ENCODE results near the gene SPDYE2B.
"Not testable (repeated sequence)": the region's sequence is repeated elsewhere in the genome, so short reads cannot be mapped to it uniquely, and the experiment has no call there.

The SPDYE2B gene

DNA sequence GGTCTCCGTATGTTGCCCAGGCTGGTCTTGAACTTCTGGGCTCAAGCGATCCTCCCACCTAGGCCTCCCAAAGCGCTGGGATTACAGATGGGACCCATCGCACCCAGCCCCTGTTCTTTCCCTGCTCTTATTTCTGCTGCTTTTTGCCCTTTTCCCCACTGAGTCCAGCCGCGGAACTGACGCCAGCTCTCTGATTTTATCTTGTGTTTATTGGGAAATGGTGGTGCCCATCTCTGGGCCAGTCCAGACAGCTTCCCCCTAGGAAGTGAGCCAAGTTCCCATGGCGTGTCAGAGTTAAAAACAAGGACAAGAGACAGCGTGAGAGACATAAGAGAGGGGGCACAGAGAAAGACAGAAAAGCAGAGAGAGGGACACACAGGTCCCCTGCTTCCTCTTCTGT lies 19.5 kb upstream of the SPDYE2B start:
- not testable (repeated sequence) for H3K36me3 Mint-ChIP-seq, H3K4me3 Mint-ChIP-seq, H3K9me3 Mint-ChIP-seq, H3K4me1 Mint-ChIP-seq, H3K27ac Mint-ChIP-seq, H3K27me3 Mint-ChIP-seq

DNA sequence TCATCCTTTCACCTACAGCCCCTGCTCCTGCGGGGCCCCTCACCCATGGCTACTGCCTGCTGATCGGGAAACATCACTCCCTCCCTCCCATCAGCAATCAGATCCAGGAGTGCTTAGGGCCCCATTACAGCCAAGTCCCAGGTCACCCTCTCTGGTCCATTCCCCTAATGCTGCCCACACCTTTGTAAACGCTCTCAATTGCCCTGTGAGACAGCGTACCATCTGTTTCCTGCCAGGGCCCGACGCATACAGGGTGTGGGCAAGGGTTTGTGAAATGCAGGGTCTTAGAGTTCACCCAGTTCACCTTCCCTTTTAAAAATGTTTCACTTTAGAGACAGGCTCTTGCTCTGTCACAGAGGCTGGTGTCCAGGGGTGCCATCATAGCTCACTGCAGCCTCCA lies 15.8 kb upstream of the SPDYE2B start:
- H3K4me1 Mint-ChIP-seq, H3K27ac Mint-ChIP-seq, H3K36me3 Mint-ChIP-seq, H3K9me3 Mint-ChIP-seq, H3K27me3 Mint-ChIP-seq, H3K4me3 Mint-ChIP-seq: not testable (repeated sequence)

DNA sequence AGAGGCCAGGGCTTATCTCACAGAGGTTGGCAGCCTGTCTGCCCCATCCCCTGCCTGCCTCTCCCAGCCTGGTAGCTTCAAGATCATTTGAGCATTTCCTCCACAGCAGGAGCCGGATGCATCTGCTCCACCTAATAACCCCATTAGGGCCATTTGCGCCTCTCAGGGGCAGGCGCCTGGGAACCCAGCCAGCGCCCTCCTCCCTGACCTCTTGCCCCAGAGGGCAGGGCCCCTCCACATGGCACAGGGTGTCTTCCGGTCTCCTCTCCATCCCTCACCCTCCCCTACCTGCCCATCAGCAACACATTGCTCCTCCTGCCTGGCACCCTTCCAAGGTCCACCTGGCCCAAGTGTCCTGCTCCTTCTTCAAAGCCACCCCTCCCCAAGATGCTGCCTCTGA lies 14.8 kb upstream of the SPDYE2B start:
- not testable (repeated sequence) for H3K36me3 Mint-ChIP-seq, H3K9me3 Mint-ChIP-seq, H3K27me3 Mint-ChIP-seq, H3K4me1 Mint-ChIP-seq, H3K4me3 Mint-ChIP-seq, H3K27ac Mint-ChIP-seq

DNA sequence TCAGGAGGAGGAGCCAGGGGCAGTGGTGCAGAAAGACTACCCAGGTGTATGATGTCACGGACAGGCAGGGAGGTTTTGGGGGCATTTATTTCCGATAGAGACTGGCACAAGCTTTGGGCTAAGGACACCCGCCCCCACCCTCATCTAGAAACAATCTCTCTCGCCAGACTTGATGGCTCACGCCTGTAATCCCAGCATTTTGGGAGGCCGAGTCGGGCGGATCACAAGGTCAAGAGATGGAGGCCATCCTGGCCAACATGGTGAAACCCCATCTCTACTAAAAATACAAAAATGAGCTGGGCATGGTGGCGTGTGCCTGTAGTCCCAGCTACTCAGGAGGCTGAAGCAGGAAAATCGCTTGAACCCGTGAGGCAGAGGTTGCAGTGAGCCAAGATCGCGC lies 13.2 kb upstream of the SPDYE2B start:
- H3K27ac Mint-ChIP-seq, H3K27me3 Mint-ChIP-seq, H3K4me1 Mint-ChIP-seq, H3K4me3 Mint-ChIP-seq, H3K36me3 Mint-ChIP-seq, H3K9me3 Mint-ChIP-seq: not testable (repeated sequence)

DNA sequence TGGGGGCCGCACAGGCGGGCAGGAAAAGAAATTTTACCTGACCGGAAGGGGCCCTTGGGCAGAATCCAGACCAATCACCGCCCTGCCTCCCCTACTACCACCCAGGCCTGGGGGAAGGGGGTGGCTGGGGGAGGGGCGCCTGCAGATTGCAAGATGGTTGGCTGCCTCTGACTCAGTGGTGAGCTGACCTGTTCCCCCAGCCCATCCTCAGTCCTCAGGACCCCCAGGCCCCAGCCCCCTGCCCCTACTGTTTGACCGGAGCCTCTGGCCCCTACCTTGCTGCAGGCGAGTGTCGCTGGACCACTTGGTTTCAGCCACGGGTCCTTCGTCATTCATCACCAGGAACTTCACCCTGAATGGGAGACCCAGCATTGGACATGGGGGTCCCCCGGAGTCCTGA lies 11.3 kb upstream of the SPDYE2B start:
- not testable (repeated sequence) for H3K4me3 Mint-ChIP-seq, H3K36me3 Mint-ChIP-seq, H3K27ac Mint-ChIP-seq, H3K27me3 Mint-ChIP-seq, H3K9me3 Mint-ChIP-seq, H3K4me1 Mint-ChIP-seq

DNA sequence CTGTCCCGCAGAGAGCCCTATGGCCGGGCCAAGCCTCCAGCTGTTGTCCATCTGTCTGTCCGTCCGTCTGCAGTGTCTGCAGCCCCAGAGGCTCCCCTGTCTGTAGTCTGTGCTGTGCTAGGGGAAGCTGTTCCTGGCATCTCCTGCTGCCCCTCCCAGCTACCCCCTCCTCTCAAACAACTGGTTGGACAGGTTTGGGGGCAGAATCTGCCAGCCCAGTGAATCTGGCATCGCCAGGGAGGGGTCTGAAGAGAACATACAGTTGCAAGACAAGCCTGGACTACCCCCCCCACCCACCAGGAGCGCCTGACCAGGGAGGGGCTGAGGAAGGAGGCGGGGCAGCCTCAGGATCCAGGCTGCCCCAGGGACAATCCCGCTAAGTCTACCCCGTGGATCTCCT lies 7.4 kb upstream of the SPDYE2B start, which contains the start of gene UPK3BL1:
Gene UPK3BL1, minus strand, starts transcription at position 101 of the 400 bp plus-strand sequence. Its CDS starts 50 bp downstream, at position 51.
- not testable (repeated sequence) for H3K4me1 Mint-ChIP-seq, H3K27me3 Mint-ChIP-seq, H3K9me3 Mint-ChIP-seq, H3K4me3 Mint-ChIP-seq, H3K27ac Mint-ChIP-seq, H3K36me3 Mint-ChIP-seq

DNA sequence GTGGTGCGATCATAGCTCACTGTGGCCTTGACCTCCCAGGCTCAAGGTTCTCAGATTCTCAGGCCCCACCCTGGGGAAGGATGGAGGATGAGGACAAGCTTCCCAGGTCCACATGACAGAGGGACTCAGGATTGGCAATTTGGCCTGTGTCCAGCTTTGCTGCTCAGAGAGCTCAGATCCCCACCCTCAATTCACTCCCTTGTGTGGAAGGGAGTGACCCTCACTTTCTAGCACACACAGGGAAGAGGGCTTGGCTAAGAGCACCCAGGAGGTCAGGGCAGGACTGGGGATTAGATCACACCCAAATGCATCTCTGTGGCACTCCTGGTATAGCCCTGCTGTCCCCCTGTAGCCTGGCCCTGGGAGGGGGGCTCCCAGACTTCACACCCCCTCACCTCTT lies 6.7 kb upstream of the SPDYE2B start:
- not testable (repeated sequence) for H3K27me3 Mint-ChIP-seq, H3K27ac Mint-ChIP-seq, H3K4me1 Mint-ChIP-seq, H3K4me3 Mint-ChIP-seq, H3K36me3 Mint-ChIP-seq, H3K9me3 Mint-ChIP-seq

DNA sequence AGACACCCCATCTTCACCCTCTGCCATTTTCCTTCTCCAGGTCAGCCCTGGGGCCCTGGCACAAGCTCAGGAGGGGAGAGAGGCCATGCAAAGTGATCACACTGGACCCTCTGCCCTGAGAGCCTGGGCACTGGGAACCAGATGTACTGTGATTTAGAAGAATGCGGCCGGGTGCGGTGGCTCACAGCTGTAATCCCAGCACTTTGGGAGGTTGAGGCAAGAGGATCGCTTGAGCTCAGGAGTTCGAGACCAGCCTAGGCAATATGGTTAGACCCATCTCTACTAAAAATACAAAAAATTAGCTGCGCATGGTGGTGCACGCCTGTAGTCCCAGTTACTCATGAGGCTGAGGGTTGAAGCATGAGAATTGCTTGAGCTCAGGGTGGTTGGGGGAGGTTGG lies 2.3 kb upstream of the SPDYE2B start:
- not testable (repeated sequence) for H3K27ac Mint-ChIP-seq, H3K36me3 Mint-ChIP-seq, H3K4me3 Mint-ChIP-seq, H3K27me3 Mint-ChIP-seq, H3K9me3 Mint-ChIP-seq, H3K4me1 Mint-ChIP-seq

DNA sequence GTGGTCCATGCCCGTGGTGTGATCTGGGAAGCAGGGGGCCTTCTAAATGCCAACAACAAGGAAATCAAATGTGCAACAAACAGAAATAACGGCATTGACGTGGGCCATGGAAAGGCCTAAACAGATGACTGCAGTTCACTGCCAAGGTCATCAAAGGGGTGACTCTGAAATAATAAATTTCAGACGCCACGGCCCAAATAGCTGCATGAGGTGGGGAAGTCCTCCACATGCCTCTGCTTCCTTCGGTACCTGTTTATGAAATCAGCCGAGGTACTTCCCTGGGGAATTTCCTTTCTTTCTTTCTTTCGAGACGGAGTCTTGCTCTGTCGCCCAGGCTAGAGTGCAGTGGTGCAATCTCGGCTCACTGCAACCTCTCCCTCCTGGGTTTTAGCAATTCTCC lies 14.6 kb downstream of the SPDYE2B start:
- H3K4me1 Mint-ChIP-seq, H3K36me3 Mint-ChIP-seq, H3K9me3 Mint-ChIP-seq, H3K4me3 Mint-ChIP-seq, H3K27ac Mint-ChIP-seq, H3K27me3 Mint-ChIP-seq: not testable (repeated sequence)

DNA sequence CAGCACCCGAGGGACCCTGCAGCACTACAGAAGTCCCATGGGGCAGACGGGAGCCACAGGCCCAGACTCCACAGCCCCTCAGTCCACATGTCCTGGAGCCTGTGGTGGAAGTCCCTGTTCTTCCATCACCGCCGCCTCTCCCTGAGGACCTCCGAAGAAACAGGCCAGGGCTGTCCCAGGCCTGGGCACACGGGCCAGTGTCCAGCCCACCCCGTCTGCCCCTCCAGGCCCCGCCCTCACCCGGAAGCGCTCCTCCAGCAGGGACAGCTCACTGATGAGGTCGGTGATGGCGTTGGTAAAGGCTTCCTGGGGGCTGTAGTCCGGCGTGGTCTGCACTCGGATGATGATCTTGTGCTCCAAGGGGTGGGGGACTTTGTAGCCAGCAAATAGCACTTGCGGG lies 16.7 kb downstream of the SPDYE2B start:
- H3K4me3 Mint-ChIP-seq: not testable (repeated sequence)

DNA sequence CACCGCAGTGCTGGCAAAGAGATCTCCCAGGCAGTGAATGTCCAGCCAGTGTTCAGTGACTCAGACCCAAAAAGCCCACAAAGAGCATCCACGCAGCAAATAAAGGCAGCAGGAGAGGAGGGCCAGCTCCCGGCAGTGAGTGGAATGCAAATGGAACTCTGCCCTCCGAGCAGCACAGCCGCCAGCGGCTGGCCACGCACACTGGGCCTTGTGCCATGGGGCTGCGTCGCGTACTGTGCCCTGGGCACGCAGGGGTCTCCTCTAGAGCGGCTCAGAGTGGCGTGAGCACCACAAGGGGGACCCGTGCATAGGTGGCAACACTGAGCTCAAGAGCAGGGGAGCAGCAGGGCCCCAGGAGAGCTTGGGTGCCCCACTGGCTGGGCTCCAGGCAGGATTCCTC lies 17.4 kb downstream of the SPDYE2B start:
- H3K4me1 Mint-ChIP-seq, H3K27ac Mint-ChIP-seq, H3K9me3 Mint-ChIP-seq, H3K27me3 Mint-ChIP-seq, H3K36me3 Mint-ChIP-seq, H3K4me3 Mint-ChIP-seq: not testable (repeated sequence)

More for the DNA sequence above, 16.7 kb downstream of the SPDYE2B start:
- not testable (repeated sequence) for H3K4me1 Mint-ChIP-seq, H3K36me3 Mint-ChIP-seq, H3K27ac Mint-ChIP-seq, H3K27me3 Mint-ChIP-seq, H3K9me3 Mint-ChIP-seq

DNA sequence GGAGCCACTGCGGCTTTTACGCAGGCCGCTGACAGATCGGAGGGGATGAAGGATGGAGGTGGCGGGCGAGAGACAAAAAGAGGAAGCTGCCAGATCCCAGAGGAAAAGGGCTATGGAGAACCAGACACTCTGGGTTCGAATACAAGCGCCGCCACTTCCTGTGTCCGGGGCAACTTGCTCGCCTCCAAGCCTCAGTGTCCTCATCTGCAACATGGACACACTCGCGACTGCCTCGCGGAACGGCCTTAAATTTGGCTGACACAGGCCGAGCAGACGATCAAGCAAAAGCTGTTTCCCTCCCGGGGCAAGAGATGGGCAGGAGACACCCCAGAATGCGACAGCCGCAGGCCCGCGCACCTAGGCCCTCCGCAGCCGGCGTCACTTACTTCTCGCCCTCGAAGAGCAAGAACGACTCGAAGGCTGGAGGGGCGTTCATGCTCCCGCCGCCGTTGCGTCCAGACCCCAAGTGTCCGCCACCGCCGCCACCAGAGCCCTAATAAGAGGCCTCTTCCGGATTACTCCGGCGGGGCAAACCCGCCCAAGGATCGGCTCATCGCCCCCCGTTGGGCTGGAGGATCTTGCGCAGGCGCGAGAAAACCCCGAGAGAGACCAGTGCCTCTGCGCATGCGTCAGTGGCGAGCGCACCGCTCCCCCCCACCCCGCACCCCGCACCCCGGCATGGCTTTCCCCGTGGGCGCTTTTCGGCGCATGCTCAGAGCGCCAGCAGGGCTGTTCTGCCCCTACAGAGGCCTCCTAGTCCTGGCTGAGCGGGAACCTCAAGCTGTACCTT lies 21.2 kb downstream of the SPDYE2B start, which contains the start of gene POLR2J2:
Gene POLR2J2, minus strand, starts transcription at position 498 of the 790 bp plus-strand sequence. Its CDS starts 62 bp downstream, at position 436.
- H3K27me3 Mint-ChIP-seq, H3K9me3 Mint-ChIP-seq, H3K36me3 Mint-ChIP-seq, H3K27ac Mint-ChIP-seq, H3K4me1 Mint-ChIP-seq, H3K4me3 Mint-ChIP-seq: not testable (repeated sequence)

DNA sequence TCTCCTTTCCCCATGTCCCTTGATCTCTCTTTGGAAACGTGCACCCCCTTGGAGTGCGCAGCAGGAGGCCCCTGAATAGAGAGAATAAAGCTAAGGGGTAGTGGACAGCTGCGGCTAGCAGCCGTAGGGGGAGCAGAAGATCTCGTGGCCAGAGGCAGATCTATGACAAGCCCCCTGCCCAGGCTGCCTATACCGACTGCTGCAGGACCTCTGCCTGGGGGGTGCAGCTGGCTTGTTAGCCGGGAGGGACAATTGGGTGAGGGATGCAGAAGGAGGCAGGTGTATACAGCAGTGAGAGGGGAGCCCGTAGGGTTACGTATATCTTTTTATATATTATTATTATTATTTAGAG lies 21.8 kb downstream of the SPDYE2B start:
- not testable (repeated sequence) for H3K27ac Mint-ChIP-seq

DNA sequence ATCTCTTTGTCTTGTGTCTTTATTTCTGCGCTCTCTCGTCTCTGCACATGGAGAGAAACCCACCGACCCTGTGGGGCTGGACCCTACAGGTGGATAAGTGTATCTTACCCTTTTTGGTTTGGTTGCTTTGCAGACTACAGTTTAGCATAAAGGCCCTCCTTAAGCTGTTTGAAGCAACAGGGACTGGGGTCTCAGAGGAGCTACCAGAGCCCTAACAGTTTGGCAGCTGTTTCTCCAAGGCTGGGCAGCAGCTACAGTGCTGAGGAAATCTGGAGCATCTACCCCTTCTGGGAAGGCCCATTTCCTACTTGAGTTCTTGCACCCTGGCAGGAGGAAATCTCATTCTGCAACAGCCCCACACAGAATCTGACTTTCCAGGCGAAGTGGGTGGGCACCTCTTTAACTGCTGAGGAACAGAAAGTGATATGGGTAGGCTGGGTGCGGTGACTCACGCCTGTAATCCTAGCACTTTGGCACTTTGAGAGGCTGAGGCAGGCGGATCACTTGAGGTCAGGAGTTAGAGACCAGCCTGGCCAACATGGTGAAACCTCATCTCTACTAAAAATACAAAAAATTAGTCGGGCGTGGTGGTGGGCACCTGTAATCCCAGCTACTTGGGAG lies 23.4 kb downstream of the SPDYE2B start:
- H3K27ac Mint-ChIP-seq, H3K27me3 Mint-ChIP-seq, H3K9me3 Mint-ChIP-seq: not testable (repeated sequence)

More for the DNA sequence above, 21.8 kb downstream of the SPDYE2B start:
- H3K36me3 Mint-ChIP-seq, H3K27me3 Mint-ChIP-seq, H3K4me1 Mint-ChIP-seq, H3K4me3 Mint-ChIP-seq, H3K9me3 Mint-ChIP-seq: not testable (repeated sequence)

DNA sequence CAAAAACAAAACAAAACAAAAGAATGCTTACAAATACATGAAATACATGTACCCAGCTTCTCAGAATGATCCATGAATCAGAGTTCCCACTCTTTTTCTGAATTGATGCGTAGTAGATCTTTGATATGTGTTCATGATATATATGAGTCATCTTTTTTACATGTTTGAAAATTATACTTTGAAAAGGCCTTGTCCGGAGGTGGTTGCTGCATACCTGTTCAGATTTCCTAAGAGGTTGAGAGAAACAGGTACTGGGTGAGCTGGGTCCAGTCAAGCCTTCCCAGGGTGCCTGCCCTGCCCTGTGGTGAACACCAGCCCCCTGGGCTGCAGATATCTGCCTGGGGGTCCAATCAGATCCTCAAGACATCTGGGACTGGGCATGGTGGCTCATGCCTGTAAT lies 25.4 kb downstream of the SPDYE2B start:
- H3K36me3 Mint-ChIP-seq, H3K4me3 Mint-ChIP-seq, H3K27me3 Mint-ChIP-seq, H3K9me3 Mint-ChIP-seq, H3K4me1 Mint-ChIP-seq, H3K27ac Mint-ChIP-seq: not testable (repeated sequence)

More for the DNA sequence above, 23.4 kb downstream of the SPDYE2B start:
- H3K4me3 Mint-ChIP-seq, H3K36me3 Mint-ChIP-seq, H3K4me1 Mint-ChIP-seq: not testable (repeated sequence)

DNA sequence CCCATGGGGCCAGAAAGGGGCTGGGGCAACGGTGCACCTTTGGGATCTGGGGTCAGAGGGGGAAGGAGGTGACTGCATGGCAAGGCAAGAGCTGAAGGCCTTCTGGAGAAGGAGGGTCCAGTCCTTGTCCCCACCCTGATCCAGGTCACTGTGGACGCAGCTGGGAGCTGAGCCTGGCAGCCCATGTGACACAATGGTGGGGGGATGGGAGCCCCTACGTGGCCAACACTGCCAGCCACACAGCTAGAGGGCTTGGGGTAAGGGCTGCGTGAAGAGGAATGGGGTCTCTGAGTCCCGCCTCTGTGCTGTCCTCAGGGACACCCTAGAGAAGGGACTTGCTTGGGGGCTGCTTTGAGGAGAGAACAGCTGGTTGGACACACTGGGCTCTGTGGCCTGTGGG lies 30.7 kb downstream of the SPDYE2B start:
- not testable (repeated sequence) for H3K4me3 Mint-ChIP-seq, H3K27me3 Mint-ChIP-seq, H3K36me3 Mint-ChIP-seq, H3K9me3 Mint-ChIP-seq, H3K4me1 Mint-ChIP-seq, H3K27ac Mint-ChIP-seq

DNA sequence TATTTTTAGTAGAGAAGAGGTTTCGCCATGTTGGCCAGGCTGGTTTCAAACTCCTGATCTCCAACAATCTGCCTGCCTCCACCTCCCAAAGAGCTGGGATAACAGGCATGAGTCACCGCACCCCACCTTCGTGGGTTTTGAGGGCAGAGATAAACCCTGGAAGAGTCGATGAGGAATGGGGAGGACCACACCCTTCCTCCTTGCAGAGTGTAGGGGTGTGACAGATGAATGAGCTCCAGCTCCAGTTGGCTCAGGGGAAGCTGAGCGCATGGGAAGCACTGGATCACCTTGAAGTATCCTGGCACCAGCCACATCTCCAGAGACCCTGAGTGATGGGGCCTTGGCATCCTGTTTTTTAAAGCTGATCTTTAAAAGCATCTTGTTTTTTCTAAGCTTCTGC lies 32.4 kb downstream of the SPDYE2B start:
- H3K27me3 Mint-ChIP-seq, H3K4me1 Mint-ChIP-seq, H3K9me3 Mint-ChIP-seq, H3K27ac Mint-ChIP-seq, H3K36me3 Mint-ChIP-seq, H3K4me3 Mint-ChIP-seq: not testable (repeated sequence)
